MCF 10A (cell line): ENCODE data around the gene CITED2. TPM values are rescaled to one million over a fixed set of nuclear protein-coding genes. Genes with fewer than 3 reads are reported as not detected.

Source experiments
- BruUV-seq: library from RNA; stranded (reverse); fragments of 400-500 nt; replicated peaks from 2 replicates; lab custom pipeline; 2021; lab: Mats Ljungman, UMichigan
- CTCF ChIA-PET: fragments of 300-600 bp; sonication (Branson Sonifier 250); formaldehyde crosslinking; extraction: SDS; loops from one replicate; lab custom pipeline; 2021; ENCODE audit warnings: antibody characterized with exemption, inconsistent platforms; lab: Yijun Ruan, JAX
- POLR2A ChIA-PET: fragments of 300-600, 350-650 bp; sonication (Branson Sonifier 250); formaldehyde crosslinking; extraction: SDS; loops from one replicate; lab custom pipeline; 2020; ENCODE audit warnings: antibody characterized with exemption, inconsistent platforms; lab: Yijun Ruan, JAX
- DNase-seq: peaks from one replicate; pipeline ENCODE4 v3.0.0-alpha.2; 2018; ENCODE audit not compliant: unreplicated experiment
- H3K27ac Mint-ChIP-seq: one replicate; pipeline ENCODE4 v1.8.0; 2022; ENCODE audit warnings: mild to moderate bottlenecking, low read depth, mixed read lengths; ENCODE audit not compliant: unreplicated experiment
- H3K27me3 Mint-ChIP-seq: one replicate; pipeline ENCODE4 v1.8.0; 2022; ENCODE audit warnings: mixed read lengths; ENCODE audit not compliant: insufficient read depth, unreplicated experiment
- H3K36me3 Mint-ChIP-seq: one replicate; pipeline ENCODE4 v1.8.0; 2022; ENCODE audit warnings: mild to moderate bottlenecking, moderate library complexity, mixed read lengths; ENCODE audit not compliant: insufficient read depth, unreplicated experiment
- H3K4me1 Mint-ChIP-seq: one replicate; pipeline ENCODE4 v1.8.0; 2022; ENCODE audit warnings: mixed read lengths; ENCODE audit not compliant: insufficient read depth, unreplicated experiment
- H3K4me3 Mint-ChIP-seq: one replicate; pipeline ENCODE4 v1.8.0; 2022; ENCODE audit warnings: mild to moderate bottlenecking, moderate library complexity, mixed read lengths; ENCODE audit not compliant: unreplicated experiment
- H3K9me3 Mint-ChIP-seq: one replicate; pipeline ENCODE4 v1.8.0; 2022; ENCODE audit warnings: mixed read lengths; ENCODE audit not compliant: unreplicated experiment
- intact Hi-C: fragments of 100-400 bp; cut with micrococcal nuclease; formaldehyde crosslinking; loops from 2 replicates; pipeline ENCODE4 v1.14.1; 2022
- total RNA-seq: library from RNA; stranded (reverse); gene quantifications from 2 replicates; pipeline ENCODE4 v1.2.3, GENCODE V29; 2022
- TF ChIP-seq, protein P1 (sequence below): fragments of 200-600 bp; IDR thresholded peaks from one replicate; pipeline ENCODE4 v1.8.0; 2022; ENCODE audit warnings: antibody characterized with exemption, mild to moderate bottlenecking; ENCODE audit not compliant: unreplicated experiment

Gene CITED2
- total RNA-seq, 1 experiment from 2014 or later, result 50.4 TPM

DNA sequence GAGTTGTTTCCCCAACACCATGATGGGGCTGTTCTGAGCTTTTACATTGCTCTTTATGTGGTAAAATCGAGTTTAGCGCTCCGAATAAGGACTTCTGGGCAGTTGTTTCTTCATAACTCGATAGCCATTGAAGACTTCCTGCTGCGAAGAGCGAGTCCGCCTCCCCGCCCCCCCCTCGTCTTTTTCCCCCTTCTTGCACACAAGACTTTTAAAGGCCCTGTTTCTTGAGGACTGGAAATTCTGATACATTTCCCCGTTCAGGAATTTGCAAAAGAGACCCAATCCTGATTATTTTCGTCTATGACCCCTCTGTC lies 1.5 kb upstream of the CITED2 start:
- Mint-ChIP-seq H3K36me3 (peaks cover 42% of the 10 kb centered on the region), H3K4me3 (peak overlapping the region; percentile 97), H3K27me3 (no peaks in the 10 kb centered on the region), H3K27ac (peak overlapping the region; percentile 97), H3K9me3 (no peaks in the 10 kb centered on the region), H3K4me1 (peaks cover 27% of the 10 kb centered on the region)
- ChIA-PET POLR2A (interaction anchor here (0.6 to 6.6 kb wide), 55 partner anchors 8 to 1546 kb away, joined by 3 to 83 read pairs (median 7); no protein-coding TSS in a partner anchor), CTCF (interaction anchor here (0.7 to 1.7 kb wide), 6 partner anchors 17 to 389 kb away, joined by 3 to 6 read pairs (median 3); no protein-coding TSS in a partner anchor)
- no TSS peak for BruUV-seq
- TF ChIP-seq, protein P1, sequence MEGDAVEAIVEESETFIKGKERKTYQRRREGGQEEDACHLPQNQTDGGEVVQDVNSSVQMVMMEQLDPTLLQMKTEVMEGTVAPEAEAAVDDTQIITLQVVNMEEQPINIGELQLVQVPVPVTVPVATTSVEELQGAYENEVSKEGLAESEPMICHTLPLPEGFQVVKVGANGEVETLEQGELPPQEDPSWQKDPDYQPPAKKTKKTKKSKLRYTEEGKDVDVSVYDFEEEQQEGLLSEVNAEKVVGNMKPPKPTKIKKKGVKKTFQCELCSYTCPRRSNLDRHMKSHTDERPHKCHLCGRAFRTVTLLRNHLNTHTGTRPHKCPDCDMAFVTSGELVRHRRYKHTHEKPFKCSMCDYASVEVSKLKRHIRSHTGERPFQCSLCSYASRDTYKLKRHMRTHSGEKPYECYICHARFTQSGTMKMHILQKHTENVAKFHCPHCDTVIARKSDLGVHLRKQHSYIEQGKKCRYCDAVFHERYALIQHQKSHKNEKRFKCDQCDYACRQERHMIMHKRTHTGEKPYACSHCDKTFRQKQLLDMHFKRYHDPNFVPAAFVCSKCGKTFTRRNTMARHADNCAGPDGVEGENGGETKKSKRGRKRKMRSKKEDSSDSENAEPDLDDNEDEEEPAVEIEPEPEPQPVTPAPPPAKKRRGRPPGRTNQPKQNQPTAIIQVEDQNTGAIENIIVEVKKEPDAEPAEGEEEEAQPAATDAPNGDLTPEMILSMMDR, result no peak
- DNase-seq, result no peak
- intact Hi-C loops, result loop anchor here (2.0 to 10.0 kb wide), 8 partner anchors 156 to 1199 kb away; no protein-coding TSS in a partner anchor

DNA sequence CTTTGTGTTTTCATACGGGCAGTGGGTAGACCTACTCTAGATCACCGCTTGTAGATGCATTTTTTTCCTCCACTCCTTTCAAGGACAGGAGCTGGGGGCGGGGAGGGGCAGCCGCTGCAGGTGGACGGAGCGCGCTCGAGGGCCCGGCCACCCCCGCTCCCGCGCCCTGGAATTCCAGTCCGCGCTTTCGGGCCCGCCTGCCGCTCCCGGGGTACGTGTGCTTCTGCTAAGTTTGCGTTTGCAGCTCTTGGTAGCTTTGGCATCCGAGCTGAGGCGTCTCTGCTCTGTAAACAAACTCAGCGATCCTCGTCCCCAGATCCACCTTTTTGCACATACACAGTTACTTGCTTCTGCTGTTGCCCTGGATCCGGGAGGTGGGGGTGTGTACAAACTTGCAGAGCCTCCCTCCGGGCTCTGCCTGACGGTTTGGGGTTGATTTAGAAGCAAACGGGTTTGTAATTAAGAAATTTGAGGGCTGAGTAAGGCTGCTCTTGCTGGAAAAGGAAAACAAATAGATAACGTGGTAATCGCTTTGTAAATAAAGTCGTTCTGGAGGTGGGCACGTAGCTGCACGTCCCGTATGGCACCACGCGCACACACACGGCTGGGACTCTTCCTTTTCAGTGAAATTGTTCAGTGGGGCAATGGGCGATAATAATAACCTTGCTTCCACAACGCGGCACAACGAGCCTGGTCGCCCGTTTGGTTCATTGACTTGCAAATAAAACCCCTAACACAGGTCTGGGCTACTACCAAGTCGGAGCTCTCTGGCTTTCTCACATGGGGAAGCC lies 973 bp upstream of the CITED2 start:
- ChIA-PET CTCF (interaction anchor here (0.6 to 1.8 kb wide), 15 partner anchors 62 to 1612 kb away, joined by 3 to 7 read pairs (median 3); no protein-coding TSS in a partner anchor), POLR2A (interaction anchor here (0.5 to 6.6 kb wide), 88 partner anchors 8 to 1546 kb away, joined by 3 to 83 read pairs (median 6); no protein-coding TSS in a partner anchor)
- Mint-ChIP-seq H3K4me3 (peak overlapping the region; percentile 97), H3K27ac (peak overlapping the region; percentile 97), H3K36me3 (peaks cover 48% of the 10 kb centered on the region), H3K9me3 (no peaks in the 10 kb centered on the region), H3K27me3 (no peaks in the 10 kb centered on the region), H3K4me1 (peaks cover 33% of the 10 kb centered on the region)
- intact Hi-C loops, result loop anchor here (1.0 to 10.0 kb wide), 15 partner anchors 33 to 1199 kb away; no protein-coding TSS in a partner anchor
- TF ChIP-seq, protein P1, result no peak
- DNase-seq, result peak; percentile 98
- BruUV-seq, result TSS peak; percentile 92

- TSS peak; percentile 85 for BruUV-seq
- Mint-ChIP-seq H3K27me3 (no peaks in the 10 kb centered on the region), H3K4me3 (peak overlapping the region; percentile 97), H3K27ac (peak overlapping the region; percentile 97), H3K4me1 (peaks cover 40% of the 10 kb centered on the region), H3K9me3 (no peaks in the 10 kb centered on the region), H3K36me3 (peaks cover 56% of the 10 kb centered on the region)
- POLR2A ChIA-PET, result interaction anchor here (0.6 to 6.6 kb wide), 73 partner anchors 9 to 1545 kb away, joined by 3 to 83 read pairs (median 7); partner anchors contain the start of gene CCDC28A
- CTCF ChIA-PET, result interaction anchor here (0.6 to 1.8 kb wide), 14 partner anchors 64 to 1485 kb away, joined by 3 to 7 read pairs (median 4); no protein-coding TSS in a partner anchor
- TF ChIP-seq, protein P1, result no peak
- intact Hi-C loops, result loop anchor here (1.0 to 10.0 kb wide), 14 partner anchors 35 to 1547 kb away; no protein-coding TSS in a partner anchor
- no peak for DNase-seq
Observed at GRCh38 chr6:139373928-139374356, 506 bp downstream of the CITED2 start.
